Upper lobe of left lung (tissue), 4 donors: Measurements from ENCODE around the gene EPM2AIP1.

ENCODE experiments used
- CTCF ChIP-seq, 6 experiments: fragments of 450-650 bp in 4 of 6; fragments of 200-600 bp in 2 of 6; sonication (generic) in 2 of 6; IDR thresholded peaks; one replicate each; pipeline ENCODE4 v1.5.1; 2016 to 2019; ENCODE audit warnings: antibody characterized with exemption in 6 of 6
- EP300 ChIP-seq, 4 donors: sonication (generic); formaldehyde crosslinking; IDR thresholded peaks; one replicate each; pipeline ENCODE4 v1.5.1; 2017; ENCODE audit warnings: antibody characterized with exemption in 4 of 4, control low read depth in 2 of 4
- POLR2A ChIP-seq, 4 donors: fragments of 450-650 bp; IDR thresholded peaks; one replicate each; pipeline ENCODE4 v1.5.1; 2016 to 2017; ENCODE audit warnings: antibody characterized with exemption in 4 of 4, mild to moderate bottlenecking in 2 of 4
- POLR2AphosphoS5 ChIP-seq, 2 donors: sonication (generic); formaldehyde crosslinking; IDR thresholded peaks; one replicate each; pipeline ENCODE4 v1.5.1; 2017; ENCODE audit warnings: antibody characterized with exemption in 2 of 2

GRCh38 chr3:36941162-36941561, 51.8 kb downstream of the EPM2AIP1 start:
- TF ChIP-seq CTCF (IDR thresholded peaks at IDR 0.05) (no peak), POLR2AphosphoS5 (IDR thresholded peaks at IDR 0.05) (no peak), POLR2A (IDR thresholded peaks at IDR 0.05) (no peak), EP300 (IDR thresholded peaks at IDR 0.05) (no peak)
